OCI-LY3 (cell line): ENCODE results near the gene CKMT1B.
"Not testable (repeated sequence)": the region's sequence is repeated elsewhere in the genome, so short reads cannot be mapped to it uniquely, and the experiment has no call there.

ENCODE experiments used
- H2AFZ ChIP-seq: fragments of 200-600, 300-600 bp; shearing (Covaris generic); 2 replicates; pipeline ENCODE4 v1.6.0; 2014; ENCODE audit warnings: antibody characterized with exemption, low read depth, low read length
- H3K27ac ChIP-seq: fragments of 200-600, 300-600 bp; sonication (generic); 2 replicates; pipeline ENCODE4 v1.5.1; 2014; ENCODE audit warnings: mild to moderate bottlenecking, low read length, moderate library complexity, mixed read lengths
- H3K27me3 ChIP-seq: fragments of 200-600, 300-600 bp; sonication (generic); 2 replicates; pipeline ENCODE4 v1.6.1; 2014; ENCODE audit warnings: low read depth, low read length, mixed read lengths
- H3K36me3 ChIP-seq: fragments of 200-600, 300-600 bp; sonication (generic); replicated peaks from 2 replicates; pipeline ENCODE3; 2014; ENCODE audit warnings: low read depth, low read length, mixed read lengths
- H3K4me1 ChIP-seq: fragments of 300-600, 200-600 bp; sonication (generic); 2 replicates; pipeline ENCODE4 v1.6.1; 2014; ENCODE audit warnings: low read length, mixed read lengths
- H3K4me2 ChIP-seq: fragments of 200-600, 300-600 bp; sonication (generic); 2 replicates; pipeline ENCODE4 v1.6.1; 2014; ENCODE audit warnings: low read length, mixed read lengths
- H3K4me3 ChIP-seq: fragments of 300-600, 200-600 bp; sonication (generic); 2 replicates; pipeline ENCODE4 v1.5.1; 2014; ENCODE audit warnings: antibody characterized with exemption, mild to moderate bottlenecking, low read length, moderate library complexity
- H3K79me2 ChIP-seq: fragments of 300-600, 200-600 bp; shearing (Covaris generic); 2 replicates; pipeline ENCODE4 v1.6.1; 2014; ENCODE audit warnings: mild to moderate bottlenecking, low read length, mixed read lengths
- H3K9ac ChIP-seq: fragments of 300-600, 200-600 bp; shearing (Covaris generic); 2 replicates; pipeline ENCODE4 v1.6.0; 2014; ENCODE audit warnings: mild to moderate bottlenecking, low read length, moderate library complexity
- H3K9me3 ChIP-seq: fragments of 200-600, 300-600 bp; shearing (Covaris generic); 2 replicates; pipeline ENCODE4 v1.6.1; 2014; ENCODE audit warnings: low read length, mixed read lengths; ENCODE audit not compliant: insufficient read depth
- H4K20me1 ChIP-seq: fragments of 200-600, 300-600 bp; sonication (generic); 2 replicates; pipeline ENCODE4 v1.6.1; 2016; ENCODE audit warnings: low read length, mixed read lengths; ENCODE audit not compliant: insufficient read depth
- CTCF ChIP-seq: fragments of 200-600, 300-600 bp; sonication (generic); IDR thresholded peaks from 2 replicates; pipeline ENCODE4 v1.5.1; 2014; ENCODE audit warnings: antibody characterized with exemption, low read length, low read depth
- EZH2phosphoT487 ChIP-seq: fragments of 200-600 bp; shearing (Covaris generic); IDR thresholded peaks from 2 replicates; pipeline ENCODE4 v1.6.1; 2018; ENCODE audit warnings: antibody characterized with exemption, mixed run types, low read depth

Gene CKMT1B

GRCh38 chr15:43593328-43594190 lies at the start of gene CKMT1B:
Gene CKMT1B, plus strand, starts transcription at chr15:43594027. Its CDS starts 192 bp downstream, at chr15:43594219.
- not testable (repeated sequence) for H3K4me2 ChIP-seq, H3K27me3 ChIP-seq, H3K4me3 ChIP-seq, H4K20me1 ChIP-seq, H3K4me1 ChIP-seq, H2AFZ ChIP-seq, H3K79me2 ChIP-seq, H3K9ac ChIP-seq, H3K36me3 ChIP-seq, H3K27ac ChIP-seq, H3K9me3 ChIP-seq

- no peak overlapping the region for H3K9ac ChIP-seq
- no peaks in the 10 kb centered on the region for H3K36me3 ChIP-seq
- H2AFZ ChIP-seq: no peak overlapping the region
- no peak overlapping the region for H3K27ac ChIP-seq
- TF ChIP-seq EZH2phosphoT487 (no peak), CTCF (no peak)
- H3K79me2 ChIP-seq: no peaks in the 10 kb centered on the region
- no peak overlapping the region for H3K4me2 ChIP-seq
- H4K20me1 ChIP-seq: no peaks in the 10 kb centered on the region
- no peaks in the 10 kb centered on the region for H3K9me3 ChIP-seq
- no peaks in the 10 kb centered on the region for H3K4me1 ChIP-seq
- no peak overlapping the region for H3K4me3 ChIP-seq
- no peaks in the 10 kb centered on the region for H3K27me3 ChIP-seq
Measured at GRCh38 chr15:43544266-43544665, 49.6 kb upstream of the CKMT1B start.

- TF ChIP-seq EZH2phosphoT487: no peak
- TF ChIP-seq CTCF: no peak
Measured at GRCh38 chr15:43545426-43545825, 48.4 kb upstream of the CKMT1B start.

DNA sequence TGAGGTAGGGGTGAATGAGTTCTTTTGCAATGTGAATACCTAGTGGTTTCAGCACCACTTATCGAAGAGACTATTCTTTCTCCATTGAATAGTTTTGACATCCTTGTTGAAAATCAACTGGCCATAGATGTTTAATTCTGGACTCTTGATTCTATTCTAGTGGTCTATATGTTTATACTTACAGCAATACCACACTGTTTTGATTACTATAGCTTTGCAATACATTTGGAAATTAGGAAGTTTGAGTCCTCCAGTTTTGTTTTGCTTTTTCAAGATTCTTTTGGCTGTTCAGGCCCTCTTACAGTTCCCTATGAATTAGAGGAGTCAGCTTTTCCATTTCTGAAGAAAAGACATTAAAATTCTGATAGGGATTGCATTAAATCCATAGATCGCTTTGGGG lies 46.3 kb upstream of the CKMT1B start:
- Histone ChIP-seq H3K27me3 (no peaks in the 10 kb centered on the region), H3K9ac (no peak overlapping the region), H3K27ac (no peak overlapping the region), H3K9me3 (no peaks in the 10 kb centered on the region), H3K4me3 (no peak overlapping the region), H3K79me2 (no peaks in the 10 kb centered on the region), H3K4me2 (no peak overlapping the region), H3K4me1 (no peaks in the 10 kb centered on the region), H4K20me1 (no peaks in the 10 kb centered on the region), H2AFZ (no peak overlapping the region), H3K36me3 (no peaks in the 10 kb centered on the region)
- TF ChIP-seq CTCF: no peak
- TF ChIP-seq EZH2phosphoT487: no peak

More at GRCh38 chr15:43545426-43545825, 48.4 kb upstream of the CKMT1B start:
- no peak overlapping the region for H3K4me3 ChIP-seq
- no peaks in the 10 kb centered on the region for H3K9me3 ChIP-seq
- no peak overlapping the region for H2AFZ ChIP-seq
- H3K9ac ChIP-seq: no peak overlapping the region
- H3K4me1 ChIP-seq: no peaks in the 10 kb centered on the region
- no peaks in the 10 kb centered on the region for H4K20me1 ChIP-seq
- H3K27ac ChIP-seq: no peak overlapping the region
- H3K27me3 ChIP-seq: no peaks in the 10 kb centered on the region
- H3K36me3 ChIP-seq: no peaks in the 10 kb centered on the region
- H3K79me2 ChIP-seq: no peaks in the 10 kb centered on the region
- H3K4me2 ChIP-seq: no peak overlapping the region
